ENCODE results near the gene CD80.
"Not testable (repeated sequence)": the region's sequence is repeated elsewhere in the genome, so short reads cannot be mapped to it uniquely, and the experiment has no call there.

The CD80 gene

GRCh38 chr3:119559441-119559963 lies at the start of gene CD80:
TSS of gene CD80 (minus strand) at chr3:119559614. CDS start at chr3:119557728, 1,886 bp downstream.
- DNase-seq: no peak

- DNase-seq: no peak
Measured at GRCh38 chr3:119608405-119609000, 49.1 kb upstream of the CD80 start.

DNA sequence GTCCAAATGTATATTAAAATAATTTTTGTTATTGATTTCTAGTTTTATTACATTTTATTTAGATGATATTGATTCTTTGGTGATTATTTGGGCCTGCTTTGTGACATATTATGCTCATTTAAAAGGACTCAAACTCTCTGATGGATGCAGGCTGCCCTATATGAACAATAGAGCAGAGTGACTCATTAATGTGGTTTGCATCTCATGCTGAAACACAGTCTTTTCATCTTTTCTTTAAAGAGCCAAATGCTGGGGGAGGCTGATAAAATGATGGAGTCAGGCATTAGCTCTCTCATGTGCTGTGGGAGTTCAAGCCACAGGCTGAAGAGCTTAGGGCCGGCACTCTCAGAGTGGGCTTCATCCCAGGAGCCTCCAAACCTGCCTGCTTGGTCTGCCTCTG lies 45.5 kb upstream of the CD80 start:
- DNase-seq: no peak

- no peak for DNase-seq
Measured at GRCh38 chr3:119602676-119603075, 43.3 kb upstream of the CD80 start.

DNA sequence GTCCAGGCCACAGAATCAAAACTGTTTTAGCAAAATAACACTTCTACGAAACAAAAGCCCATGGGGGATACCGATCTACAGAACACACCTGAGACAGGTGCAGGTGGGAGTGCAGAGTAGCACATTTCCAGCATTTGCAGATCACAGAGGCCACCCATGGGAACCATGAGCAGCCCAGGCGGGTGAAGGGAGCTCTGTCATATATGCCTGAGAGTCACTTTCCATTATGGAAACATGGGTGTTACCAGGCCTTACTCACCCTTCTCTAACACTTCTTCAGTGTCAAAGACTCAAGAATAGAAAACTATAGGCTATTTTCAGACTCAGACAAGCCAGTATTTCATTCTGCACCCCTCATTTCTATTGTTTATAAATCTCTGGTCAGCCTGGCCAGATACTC lies 41.7 kb upstream of the CD80 start:
- no peak for DNase-seq

DNA sequence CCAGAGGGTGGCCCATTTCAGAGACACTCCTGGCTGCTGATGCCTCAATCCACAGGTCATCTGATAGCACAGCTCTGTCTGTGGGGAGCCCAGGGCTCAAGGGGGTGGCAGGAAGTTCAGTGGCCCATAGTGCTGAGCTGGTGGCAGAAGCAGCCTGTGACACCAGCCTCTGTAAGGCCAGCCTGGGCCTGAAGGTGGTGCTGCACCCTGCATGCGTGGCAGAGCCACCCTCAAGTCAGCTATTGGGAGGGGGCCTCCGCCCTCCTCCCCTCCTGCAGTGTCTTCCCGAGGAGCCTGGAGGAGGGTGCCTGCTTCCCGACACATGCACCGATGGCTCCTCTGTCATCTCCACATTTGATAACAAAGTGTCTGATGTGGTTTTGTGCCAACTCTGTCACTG lies 41.3 kb upstream of the CD80 start:
- DNase-seq: no peak

DNA sequence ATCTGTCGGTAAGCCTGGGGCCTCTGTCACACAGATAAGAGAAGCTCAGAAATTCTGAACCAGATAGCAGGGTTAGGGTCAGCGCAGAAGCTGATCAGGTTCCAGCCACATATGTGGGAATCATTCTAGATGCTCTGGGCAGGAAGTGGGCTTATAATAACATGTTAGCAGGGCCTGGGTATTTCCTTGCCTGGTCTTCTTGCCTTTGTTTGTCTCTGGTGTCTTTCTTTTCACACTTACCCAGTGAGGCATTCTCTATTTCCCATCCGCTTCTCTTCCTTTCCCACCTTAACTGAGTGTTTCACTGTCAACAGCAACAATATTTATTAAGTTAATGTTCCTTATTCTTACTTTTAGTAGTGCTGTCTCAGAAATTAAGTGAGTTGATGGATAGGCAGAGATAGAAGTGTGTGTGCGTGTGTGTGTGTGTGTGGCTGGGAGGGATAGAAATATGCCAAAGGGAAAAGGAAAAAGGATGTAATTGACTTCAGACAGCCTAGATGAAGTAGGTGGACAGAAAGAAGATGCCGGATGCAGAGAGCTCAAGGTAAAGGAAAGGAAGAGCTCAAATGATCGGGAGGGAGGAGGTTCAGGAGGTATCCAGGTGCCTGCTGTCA lies 40.3 kb upstream of the CD80 start:
- DNase-seq: no peak

DNA sequence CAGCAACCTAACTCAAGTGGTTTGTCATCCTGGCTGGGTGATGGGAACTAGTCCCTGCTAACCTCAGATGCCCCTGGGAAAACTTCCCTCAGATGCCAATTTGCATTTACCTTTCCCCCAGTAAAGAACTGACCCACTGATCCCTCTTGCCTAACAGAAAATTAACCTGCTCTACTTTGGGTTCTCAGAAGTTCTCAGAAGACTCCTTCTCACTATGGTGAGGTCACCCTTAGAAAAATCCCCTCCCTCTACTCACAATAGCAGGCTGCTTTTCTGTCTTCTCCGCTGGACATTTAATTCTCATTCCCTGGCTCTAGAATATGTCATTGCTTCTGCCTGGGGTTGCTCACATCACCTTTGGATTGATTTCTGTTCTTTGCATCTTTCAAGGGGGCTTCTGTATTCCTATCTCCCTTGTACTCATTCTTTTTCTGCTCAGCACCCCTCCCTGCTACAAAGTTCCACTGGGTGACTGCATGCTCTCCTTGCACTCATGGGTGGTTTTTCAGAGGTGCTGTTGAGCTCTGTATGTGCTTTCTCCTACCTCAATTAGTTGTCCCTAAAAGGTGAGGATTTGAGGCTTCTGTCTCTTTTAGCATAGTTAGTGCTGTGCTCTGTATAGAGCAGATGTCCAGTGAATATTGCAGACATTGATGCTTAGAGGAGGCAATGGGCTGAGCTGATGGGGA lies 39.1 kb upstream of the CD80 start:
- DNase-seq: no peak

DNA sequence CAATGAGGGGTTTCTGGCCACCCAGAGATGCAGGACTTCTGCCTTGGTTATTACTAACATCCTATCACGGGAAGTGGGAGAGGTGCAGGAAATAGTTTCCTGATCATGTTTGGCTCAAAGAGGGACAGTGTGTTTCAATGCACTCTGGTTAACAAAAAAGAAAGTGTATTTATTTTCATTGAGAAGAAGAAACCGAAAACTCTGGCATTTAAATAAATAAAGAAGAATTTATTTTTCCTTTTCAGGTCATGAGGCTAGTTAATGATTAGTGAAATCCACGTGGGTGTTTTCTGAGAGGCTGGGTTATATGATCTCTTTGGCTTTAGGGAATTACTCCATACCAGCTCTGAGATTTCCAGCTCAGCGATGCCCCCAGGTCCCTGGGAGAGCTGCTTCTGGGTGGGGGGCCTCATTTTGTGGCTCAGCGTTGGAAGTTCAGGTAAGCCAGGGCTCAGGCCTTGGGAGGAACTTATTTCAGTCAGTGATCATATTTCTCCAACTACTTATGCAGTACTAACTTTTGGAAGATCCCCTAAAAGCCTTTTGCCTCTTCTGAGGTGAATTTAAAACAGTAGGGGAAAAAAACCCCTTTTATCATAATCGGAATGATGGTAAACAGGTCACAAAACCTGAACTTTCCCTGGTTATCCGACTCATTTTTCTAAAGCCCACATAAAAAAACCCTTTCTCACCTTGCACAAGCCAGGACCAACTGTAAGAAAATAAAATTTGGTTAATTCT lies 38.3 kb upstream of the CD80 start, which contains the start of gene PLA1A:
Gene PLA1A (plus strand): TSS at position 338 of the 741 bp plus-strand sequence. CDS start 29 bp downstream, at position 367.
- no peak for DNase-seq

- no peak for DNase-seq
Measured at GRCh38 chr3:119596398-119596797, 37.0 kb upstream of the CD80 start.

DNA sequence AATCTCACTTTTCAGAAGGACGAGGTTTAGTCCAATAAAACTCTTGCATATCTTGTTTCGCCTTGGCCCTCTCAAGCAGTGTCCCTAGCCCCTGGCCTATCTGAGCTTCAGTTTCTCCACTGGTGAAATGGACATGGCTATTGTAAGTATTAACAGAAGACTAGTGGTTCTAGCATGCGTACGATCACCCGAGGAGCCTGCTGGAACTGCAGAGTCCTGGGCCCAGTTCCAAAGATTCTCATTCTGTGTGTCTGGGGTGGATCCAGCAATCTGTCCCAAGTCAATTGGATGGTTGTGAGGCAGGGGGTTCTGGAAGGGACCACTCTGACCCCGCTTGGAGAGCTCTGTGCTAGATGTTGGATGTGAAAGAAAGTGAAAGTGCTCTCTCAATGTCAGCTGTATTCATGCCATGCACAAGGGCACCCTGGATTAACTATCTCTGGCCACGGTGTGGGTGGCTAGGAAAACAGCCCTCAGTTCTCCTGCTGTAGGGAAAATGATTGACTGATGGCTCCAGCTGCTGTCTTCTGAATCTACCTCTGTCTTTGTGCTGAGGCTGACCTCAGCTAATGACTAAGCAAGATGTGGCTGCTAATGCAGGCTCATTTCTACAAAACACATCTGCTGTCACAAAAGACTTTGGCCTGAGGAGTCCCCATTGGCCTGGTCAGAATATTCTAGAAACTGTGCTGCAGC lies 36.4 kb upstream of the CD80 start:
- DNase-seq: no peak

DNA sequence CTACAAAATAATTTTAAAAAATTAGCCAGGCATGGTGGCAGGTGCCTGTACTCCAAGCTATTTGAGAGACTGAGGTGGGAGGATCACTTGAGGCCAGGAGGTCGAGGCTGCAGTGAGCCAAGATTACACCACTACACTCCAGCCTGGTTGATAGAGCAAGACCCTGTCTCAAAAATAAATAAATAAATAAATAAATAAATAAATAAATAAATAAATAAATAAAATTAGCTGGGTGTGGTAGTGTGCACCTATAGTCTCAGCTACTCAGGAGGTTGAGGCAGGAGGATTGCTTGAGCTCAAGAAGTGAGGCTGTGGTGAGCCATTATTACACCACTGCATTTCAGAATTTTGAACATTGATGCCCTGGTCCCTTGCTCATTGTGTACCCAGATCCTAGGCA lies 35.5 kb upstream of the CD80 start:
- DNase-seq: not testable (repeated sequence)

- DNase-seq: no peak
Measured at GRCh38 chr3:119594066-119594465, 34.7 kb upstream of the CD80 start.

- DNase-seq: no peak
Measured at GRCh38 chr3:119592861-119593260, 33.4 kb upstream of the CD80 start.

- DNase-seq: no peak
Measured at GRCh38 chr3:119590706-119591105, 31.3 kb upstream of the CD80 start.

DNA sequence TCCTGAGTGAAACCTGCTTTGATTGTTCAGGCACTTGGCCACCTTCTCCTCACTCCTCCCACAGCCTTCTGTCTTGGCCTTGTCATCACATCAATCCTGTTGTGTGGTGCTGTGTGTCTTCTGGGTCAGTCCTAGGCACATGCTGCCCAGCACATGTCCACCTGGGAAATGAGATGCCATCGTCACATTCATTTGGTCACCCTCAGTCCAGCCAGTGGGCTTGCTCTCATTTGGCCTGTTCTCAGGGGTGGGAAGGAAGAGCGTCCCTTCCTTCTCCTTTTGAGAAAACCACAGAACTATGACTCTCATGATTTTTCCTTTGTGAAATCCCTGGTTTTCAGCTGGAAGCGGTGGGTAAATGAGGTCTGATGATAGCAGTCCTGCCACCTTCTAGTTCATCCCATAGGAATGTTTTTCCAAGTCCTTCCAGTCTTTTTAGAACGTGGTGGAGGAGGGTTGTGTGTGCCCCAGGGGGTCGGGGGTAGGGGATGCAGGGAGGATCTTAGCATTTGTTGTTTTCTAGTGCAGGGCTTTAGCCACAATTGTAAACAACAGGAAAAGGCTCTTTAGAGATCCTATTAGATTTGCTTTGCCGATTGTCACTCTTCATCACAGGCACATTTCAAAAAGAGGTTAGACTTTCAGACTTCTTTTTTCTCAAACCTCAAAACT lies 29.8 kb upstream of the CD80 start:
- no peak for DNase-seq

DNA sequence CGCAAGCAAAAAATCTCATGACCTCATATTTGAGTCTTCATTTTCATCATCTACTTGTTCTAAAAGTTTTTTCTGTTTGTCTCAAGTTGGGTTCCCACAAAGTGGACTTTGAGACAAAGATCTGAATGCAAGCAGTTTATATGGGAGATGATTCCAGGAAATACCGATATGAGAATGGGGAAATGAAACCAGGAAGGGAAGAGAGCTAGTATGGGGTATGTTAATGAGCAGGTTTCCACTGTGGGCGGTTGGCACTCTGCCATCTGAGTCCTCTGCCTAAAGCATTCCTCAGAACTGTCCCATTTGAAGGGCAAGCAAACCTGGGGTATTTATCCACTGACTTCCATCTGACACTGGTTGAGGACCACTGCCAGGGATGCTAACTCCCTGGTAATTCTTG lies 28.7 kb upstream of the CD80 start:
- DNase-seq: no peak

GRCh38 chr3:119586733-119587172 lies 27.3 kb upstream of the CD80 start:
- no peak for DNase-seq

- no peak for DNase-seq
Measured at GRCh38 chr3:119585856-119586570, 26.6 kb upstream of the CD80 start.

DNA sequence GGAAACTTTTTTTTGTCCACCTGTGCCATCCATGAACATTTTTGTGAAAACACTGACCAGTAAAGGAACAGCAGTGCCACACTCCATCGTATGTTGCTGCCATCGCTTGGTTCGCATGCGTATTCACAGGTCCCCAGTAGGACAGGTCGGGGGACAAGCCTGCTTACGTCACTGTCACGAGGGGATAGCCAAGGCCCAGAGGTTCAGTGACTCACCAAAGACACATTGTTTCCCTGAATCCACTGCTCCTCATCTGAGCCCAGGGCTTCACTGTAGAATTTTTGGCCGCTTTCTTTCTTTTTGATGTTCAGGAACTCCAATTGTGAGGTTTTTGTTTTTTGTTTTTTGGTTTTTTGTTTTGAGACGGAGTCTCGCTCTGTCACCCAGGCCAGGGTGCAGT lies 25.8 kb upstream of the CD80 start:
- DNase-seq: no peak

DNA sequence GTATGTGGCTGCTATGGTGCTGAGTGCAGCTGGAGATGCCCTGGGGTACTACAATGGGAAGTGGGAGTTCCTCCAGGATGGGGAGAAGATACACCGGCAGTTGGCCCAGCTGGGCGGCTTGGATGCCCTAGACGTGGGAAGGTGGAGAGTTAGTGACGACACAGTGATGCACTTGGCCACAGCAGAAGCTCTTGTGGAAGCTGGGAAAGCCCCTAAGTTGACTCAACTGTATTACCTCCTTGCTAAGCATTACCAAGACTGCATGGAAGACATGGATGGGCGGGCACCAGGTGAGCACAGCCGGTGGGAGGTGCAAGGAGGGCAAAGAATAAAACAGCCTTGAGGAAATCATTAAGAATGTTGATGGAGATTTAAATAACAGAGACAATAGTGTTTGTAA lies 22.8 kb upstream of the CD80 start:
- no peak for DNase-seq

Data from NCI-H1694 (cell line).